Measurements from ENCODE around the gene BAG3.

- no peak for TF ChIP-seq POLR2A (IDR thresholded peaks at IDR 0.05)
- no peak for TF ChIP-seq CTCF (IDR thresholded peaks at IDR 0.05)
These were observed 14.9 kb downstream of the BAG3 start for GRCh38 chr10:119665901-119666708.

Measured in transverse colon (tissue), 3 donors.